D721Med (cell line): Measurements from ENCODE around the gene MIAT.

Experiments used
- DNase-seq: peaks from one replicate; pipeline ENCODE4 v3.0.0; 2011; ENCODE audit warnings: low spot score; ENCODE audit not compliant: insufficient read length
- FAIRE-seq: peaks from 2 replicates; lab custom pipeline; 2011; peaks lifted over from hg19 to GRCh38; lab: Jason Lieb, UNC
- CTCF ChIP-seq: IDR thresholded peaks from 2 replicates; pipeline ENCODE4 v1.5.1; 2012; ENCODE audit warnings: mild to moderate bottlenecking, control low read depth; ENCODE audit not compliant: insufficient read depth; ENCODE audit errors: missing control alignments

The MIAT gene

GRCh38 chr22:26673486-26673885 lies 16.1 kb downstream of the MIAT start:
- FAIRE-seq (no peak), DNase-seq (no peak)
- no peak for TF ChIP-seq CTCF

GRCh38 chr22:26674211-26675190 lies 17.1 kb downstream of the MIAT start:
- FAIRE-seq (no peak), DNase-seq (no peak)
- TF ChIP-seq CTCF: no peak

GRCh38 chr22:26675687-26676268 lies 18.4 kb downstream of the MIAT start:
- TF ChIP-seq CTCF: no peak
- FAIRE-seq: no peak
- DNase-seq: no peak

GRCh38 chr22:26677217-26677616 lies 19.8 kb downstream of the MIAT start:
- no peak for DNase-seq
- no peak for FAIRE-seq
- TF ChIP-seq CTCF: no peak

- FAIRE-seq (no peak), DNase-seq (peak; percentile 40)
- peak; percentile 85 for TF ChIP-seq CTCF
Measured at GRCh38 chr22:26679003-26679629, 21.7 kb downstream of the MIAT start.

- FAIRE-seq: no peak
- DNase-seq: no peak
- TF ChIP-seq CTCF: no peak
Measured at GRCh38 chr22:26680485-26680884, 23.1 kb downstream of the MIAT start.
